NOMO-1 (cell line): ENCODE data around the gene SLC35B4.
"Not testable (repeated sequence)": the region's sequence is repeated elsewhere in the genome, so short reads cannot be mapped to it uniquely, and the experiment has no call there.

Source experiments
- DNase-seq, 2 experiments: peaks; one replicate each; lab custom pipeline; 2025; ENCODE audit not compliant: unreplicated experiment in 2 of 2; lab: John Stamatoyannopoulos, UW

SLC35B4 gene

GRCh38 chr7:134295982-134296381, 20.7 kb downstream of the SLC35B4 start:
- DNase-seq: not testable (repeated sequence)

DNA sequence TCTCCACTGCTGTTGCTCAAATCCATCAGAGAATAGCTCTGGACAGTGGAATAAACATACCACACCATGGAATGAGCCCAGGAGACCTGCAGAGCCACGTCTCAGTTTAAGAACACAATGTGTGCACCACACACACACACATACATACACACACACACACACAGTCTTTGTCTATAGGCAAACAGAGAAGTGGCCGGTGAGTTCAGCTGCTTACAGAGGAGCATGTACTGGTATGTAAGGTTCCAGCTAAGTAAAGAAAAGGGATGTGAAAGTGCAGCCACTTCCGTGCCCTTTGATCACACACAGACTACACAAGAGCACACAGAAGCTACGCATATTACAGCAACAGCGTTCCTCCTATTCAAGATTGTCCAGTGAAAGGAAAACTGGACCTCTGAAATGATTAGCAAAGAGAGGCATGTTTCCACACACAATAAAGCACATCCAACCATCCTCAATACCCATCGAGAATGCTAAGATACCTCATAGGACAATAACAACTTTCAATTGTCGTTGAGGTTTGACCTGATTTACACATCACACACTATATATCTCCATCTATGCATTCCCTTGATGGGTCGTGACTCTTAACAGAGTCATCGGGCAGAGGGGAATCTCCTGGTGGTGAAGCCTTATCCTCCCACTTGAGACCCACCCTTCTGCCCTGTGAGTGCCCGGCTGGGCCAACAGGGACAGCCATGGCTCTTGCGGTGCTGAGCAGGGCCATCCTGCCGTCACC, 23.6 kb downstream of the SLC35B4 start:
- DNase-seq: peak; percentile 80 to 86

- DNase-seq: no peak
Measured at GRCh38 chr7:134290286-134290685, 26.4 kb downstream of the SLC35B4 start.

DNA sequence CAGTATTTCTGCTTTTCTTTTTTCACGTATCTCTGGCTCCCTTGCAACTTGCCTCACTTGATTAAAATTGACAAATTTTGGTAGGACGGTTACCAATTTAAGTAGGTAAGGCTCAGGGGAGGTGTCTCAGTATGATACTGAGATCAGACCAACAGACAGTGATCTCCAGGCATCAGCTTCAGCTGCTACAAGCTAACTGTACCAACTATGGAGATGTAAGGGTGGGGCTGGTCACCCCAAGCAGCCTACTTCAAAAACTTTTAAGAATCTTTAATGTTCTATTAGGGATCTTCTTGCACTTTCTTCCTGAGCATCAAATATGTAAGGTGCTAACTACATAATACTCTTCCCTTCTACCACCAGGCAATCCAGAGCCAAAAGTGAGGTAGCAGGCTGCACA, 26.9 kb downstream of the SLC35B4 start:
- DNase-seq: no peak

DNA sequence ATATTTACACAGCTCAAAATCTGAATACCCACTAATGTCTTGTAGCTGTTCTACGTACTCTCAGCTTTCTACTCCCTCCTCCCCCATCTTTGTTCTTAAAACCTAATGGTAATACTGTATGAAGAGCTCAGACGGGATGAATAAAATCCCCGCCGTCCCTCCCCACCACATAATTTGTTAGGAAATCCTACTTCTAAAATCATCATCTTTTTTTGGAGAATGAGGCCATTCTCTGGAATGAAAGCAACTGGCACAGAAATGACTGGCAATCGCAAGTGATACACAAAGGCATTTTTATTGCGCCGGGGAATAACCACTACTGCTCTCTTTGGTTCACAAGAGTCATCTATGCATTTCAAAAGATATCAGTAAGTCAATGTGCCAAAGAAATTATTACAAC, 27.3 kb downstream of the SLC35B4 start:
- no peak for DNase-seq

- DNase-seq: no peak
Measured at GRCh38 chr7:134287916-134288659, 28.6 kb downstream of the SLC35B4 start.

- DNase-seq: no peak
Measured at GRCh38 chr7:134284952-134285351, 31.8 kb downstream of the SLC35B4 start.

DNA sequence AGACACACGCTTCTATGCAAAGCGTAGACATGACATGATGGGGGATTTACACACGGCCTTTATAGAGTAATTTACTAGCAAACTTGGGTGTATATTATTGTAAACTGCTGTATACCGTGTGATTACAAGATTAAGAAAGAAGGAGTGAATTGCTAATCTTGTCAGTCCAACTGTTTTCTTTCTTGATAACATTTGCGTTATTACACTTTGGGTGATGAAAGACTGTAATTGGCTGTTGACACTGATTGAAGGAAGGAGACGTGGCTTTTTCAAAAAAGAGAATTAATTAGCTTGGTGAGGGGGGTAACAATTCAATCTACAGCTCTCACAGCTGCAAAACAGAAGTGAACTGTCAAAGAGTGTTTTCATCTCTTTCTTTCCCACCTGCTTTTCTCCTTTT, 32.7 kb downstream of the SLC35B4 start:
- DNase-seq: no peak

DNA sequence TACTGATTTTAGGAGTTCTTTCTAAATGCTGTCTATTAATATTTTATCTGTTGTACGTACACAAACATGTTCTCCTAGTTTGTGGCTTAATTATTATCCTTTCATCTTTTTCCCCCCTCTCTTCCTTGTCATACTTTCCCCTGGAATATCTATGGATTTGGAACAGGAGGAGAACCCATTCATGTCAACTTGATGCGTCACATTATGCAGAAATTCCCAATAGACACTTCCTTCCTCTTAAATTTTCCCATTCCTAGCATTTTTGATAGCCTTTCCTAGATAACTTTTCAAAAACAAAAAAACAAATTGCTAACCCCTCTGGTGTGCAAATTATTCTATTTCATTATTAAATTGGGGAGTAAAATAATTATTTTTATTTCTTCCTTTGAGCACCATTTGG, 36.2 kb downstream of the SLC35B4 start:
- DNase-seq: no peak

GRCh38 chr7:134279898-134280297, 36.8 kb downstream of the SLC35B4 start:
- DNase-seq: no peak

- DNase-seq: no peak
Measured at GRCh38 chr7:134279336-134279735, 37.4 kb downstream of the SLC35B4 start.

DNA sequence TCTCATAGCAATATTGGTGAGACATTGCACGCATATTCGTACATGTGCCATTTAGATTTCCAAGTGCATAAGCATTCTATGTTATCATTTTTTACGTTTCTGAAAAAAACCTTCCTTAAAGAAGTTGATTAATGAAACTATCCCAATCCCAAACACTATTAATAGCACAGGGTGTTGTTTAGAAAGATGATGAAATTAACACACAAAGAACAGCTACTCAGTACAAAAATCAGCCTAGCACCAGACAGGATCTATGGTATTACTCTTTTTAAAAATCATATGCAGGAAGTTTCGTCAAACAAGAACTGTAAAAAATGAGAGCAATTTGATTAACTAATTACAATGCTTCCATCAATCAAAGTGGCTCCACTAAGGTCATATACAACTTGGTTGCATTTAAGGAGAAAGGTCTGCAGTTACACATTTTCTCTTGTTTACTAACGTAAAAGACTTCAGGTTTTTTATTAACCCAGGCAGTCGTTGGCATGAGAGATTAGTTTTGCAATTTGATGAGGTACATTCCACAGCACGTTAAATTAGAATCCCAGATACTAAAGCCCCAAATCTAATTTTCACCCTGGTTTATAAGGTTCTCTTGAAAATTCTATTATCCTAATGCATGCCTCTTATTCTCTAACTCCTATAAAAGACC, 38.1 kb downstream of the SLC35B4 start:
- DNase-seq: no peak

- DNase-seq: no peak
Measured at GRCh38 chr7:134276951-134277350, 39.8 kb downstream of the SLC35B4 start.

DNA sequence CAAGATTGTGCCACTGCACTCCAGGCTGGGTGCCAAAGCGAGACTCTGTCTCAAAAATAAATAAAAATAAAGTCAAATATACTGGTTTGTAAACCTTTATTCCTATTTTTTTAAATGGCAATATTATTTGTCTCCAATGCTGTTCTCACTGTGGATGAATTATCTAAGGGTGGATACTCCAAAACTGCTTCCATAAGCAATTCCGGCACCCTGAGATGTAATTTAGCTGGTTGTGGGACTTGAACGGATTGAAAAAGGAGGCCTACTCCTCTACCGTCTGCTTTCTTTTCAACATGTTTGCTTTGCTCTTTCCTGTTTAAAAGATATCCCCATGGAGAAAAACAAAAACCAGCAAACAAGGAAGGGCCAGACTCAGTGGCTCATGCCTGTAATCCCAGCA, 54.4 kb downstream of the SLC35B4 start:
- no peak for DNase-seq

DNA sequence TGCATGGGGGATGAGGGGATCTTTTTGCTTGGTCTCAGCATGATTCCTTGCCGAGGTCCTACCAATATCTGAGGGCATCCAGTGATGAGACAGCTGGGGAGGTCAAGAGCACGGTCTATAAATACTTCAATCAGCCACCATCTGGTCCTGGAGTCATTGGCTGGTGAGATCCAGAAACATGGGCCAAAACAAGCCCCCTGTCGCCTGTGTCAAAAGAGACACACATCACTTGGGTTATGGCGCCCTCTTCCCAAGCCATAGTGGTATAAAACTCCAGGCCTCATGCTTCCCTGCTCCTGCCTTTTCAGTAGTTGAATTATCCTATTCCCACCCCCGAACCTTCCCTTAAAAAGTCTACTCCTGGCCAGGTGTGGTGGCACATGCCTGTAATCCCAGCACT, 60.9 kb downstream of the SLC35B4 start:
- no peak for DNase-seq

GRCh38 chr7:134254311-134254710, 62.4 kb downstream of the SLC35B4 start:
- DNase-seq: no peak

DNA sequence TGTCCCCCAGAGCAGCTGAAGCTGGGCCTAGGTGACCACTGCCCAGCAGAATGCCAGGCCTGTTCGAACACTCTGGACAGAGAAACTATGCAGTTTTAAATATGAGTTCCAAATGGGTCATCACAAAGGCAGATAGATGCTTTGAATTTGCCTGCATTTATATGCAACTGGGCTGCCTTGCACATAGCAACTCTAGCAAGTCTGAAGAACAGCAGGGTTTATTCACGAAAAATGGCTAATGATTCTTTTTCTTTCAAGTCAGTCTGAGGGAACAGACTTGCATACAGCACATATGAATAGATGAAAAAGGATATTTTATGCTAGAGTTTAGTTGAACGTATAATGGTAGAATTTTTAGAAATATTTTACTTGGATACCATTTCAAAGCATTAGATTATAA, 68.5 kb downstream of the SLC35B4 start:
- DNase-seq: no peak

- no peak for DNase-seq
Measured at GRCh38 chr7:134246761-134247160, 70.0 kb downstream of the SLC35B4 start.

DNA sequence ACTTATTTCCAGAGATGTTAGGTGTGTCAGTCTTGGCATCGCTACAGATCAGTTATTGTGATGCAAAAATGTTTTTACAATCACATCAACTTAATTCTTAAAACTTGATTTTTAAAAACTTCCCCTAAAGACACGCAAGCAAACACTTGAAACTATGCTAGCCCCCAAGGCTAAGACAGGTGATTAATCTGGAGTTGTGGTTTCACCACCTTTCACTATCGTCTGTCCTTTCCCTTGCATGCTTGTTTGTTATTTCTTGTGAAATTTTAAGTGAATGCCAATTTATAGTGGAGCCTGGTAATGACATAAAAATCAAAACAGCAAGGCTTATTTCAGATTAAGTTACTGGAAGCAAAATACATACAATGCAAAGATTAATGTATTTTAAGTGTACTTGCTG, 70.4 kb downstream of the SLC35B4 start:
- no peak for DNase-seq

- no peak for DNase-seq
Measured at GRCh38 chr7:134245253-134245652, 71.5 kb downstream of the SLC35B4 start.
